Stimulated activated CD8-positive, alpha-beta memory T cell treated with anti-CD3 and anti-CD28 coated beads, Interleukin-4, amount 100 ng/mL, for 24 hours (primary cell): Measurements from ENCODE around the gene UBE2D1.
"Not testable (repeated sequence)": the region's sequence is repeated elsewhere in the genome, so short reads cannot be mapped to it uniquely, and the experiment has no call there.

Experiments used
- DNase-seq: peaks from one replicate; pipeline ENCODE4 v3.0.0-alpha.2; 2020; ENCODE audit warnings: low read depth

Gene UBE2D1

GRCh38 chr10:58384095-58384494, 49.3 kb downstream of the UBE2D1 start:
- DNase-seq = no peak

- DNase-seq = no peak
Measured at GRCh38 chr10:58384544-58384998, 49.8 kb downstream of the UBE2D1 start.

- peak; percentile 98 for DNase-seq
Measured at GRCh38 chr10:58384999-58385783, 50.4 kb downstream of the UBE2D1 start, which contains the start of gene TFAM. TSS of gene TFAM (plus strand) at chr10:58385410. CDS start at chr10:58385548, 138 bp downstream.

DNA sequence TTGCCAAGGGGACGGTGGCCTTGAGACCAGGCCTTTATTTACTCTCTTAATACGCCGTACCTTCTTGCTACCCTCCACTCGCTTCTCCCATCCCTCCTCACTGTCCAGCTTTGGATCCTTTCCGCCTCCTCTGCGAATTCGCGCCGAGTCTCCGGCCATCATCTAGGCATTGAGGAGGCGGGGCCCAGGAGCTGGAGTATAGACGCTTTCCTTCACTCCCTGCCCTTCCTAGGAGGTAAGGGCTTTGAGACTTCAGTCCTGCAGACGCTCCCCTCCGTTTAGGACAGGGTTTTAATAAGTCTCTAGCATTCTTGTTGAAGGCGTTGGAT, 50.9 kb downstream of the UBE2D1 start:
- DNase-seq = no peak

GRCh38 chr10:58389024-58389423, 54.2 kb downstream of the UBE2D1 start:
- DNase-seq = no peak

DNA sequence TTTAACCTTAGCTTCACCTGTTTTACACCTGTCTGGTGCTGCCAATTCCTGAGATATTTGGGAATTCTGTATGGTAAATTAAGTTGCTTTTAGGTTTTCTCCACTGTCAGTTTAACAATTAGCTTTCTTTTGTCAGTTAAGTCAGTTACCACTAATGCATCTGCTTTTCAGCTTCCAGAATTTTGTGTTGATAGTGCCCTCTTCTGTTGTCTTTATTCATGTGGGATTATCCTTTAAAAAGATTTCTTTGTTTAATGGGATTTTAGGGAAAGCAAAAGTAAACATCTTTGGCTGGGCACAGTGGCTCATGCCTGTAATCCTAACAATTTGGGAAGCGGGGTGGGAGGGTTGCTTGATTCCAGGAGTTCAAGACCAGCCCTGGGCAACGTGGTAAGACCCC, 58.5 kb downstream of the UBE2D1 start:
- no peak for DNase-seq

DNA sequence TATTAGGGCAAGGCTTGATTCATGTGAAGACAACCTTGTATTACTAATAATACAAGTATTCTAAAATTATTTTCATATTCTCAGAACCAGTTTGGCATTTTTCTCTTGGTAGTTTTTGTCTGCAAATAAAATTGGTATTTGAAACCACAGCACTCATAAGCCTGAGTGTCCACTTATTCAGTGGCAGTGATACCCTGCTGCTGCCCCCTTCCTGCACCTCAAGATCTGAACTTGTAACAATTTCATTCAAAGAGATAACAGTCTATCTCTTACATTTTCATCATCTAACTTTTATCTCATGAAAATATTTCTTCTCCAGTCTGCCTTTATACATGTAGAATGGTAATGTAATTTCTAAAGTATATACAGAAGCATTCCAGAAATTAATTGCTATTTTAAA, 59.7 kb downstream of the UBE2D1 start:
- no peak for DNase-seq

GRCh38 chr10:58396057-58396456, 61.3 kb downstream of the UBE2D1 start:
- DNase-seq = no peak

GRCh38 chr10:58397830-58398229, 63.0 kb downstream of the UBE2D1 start:
- no peak for DNase-seq

DNA sequence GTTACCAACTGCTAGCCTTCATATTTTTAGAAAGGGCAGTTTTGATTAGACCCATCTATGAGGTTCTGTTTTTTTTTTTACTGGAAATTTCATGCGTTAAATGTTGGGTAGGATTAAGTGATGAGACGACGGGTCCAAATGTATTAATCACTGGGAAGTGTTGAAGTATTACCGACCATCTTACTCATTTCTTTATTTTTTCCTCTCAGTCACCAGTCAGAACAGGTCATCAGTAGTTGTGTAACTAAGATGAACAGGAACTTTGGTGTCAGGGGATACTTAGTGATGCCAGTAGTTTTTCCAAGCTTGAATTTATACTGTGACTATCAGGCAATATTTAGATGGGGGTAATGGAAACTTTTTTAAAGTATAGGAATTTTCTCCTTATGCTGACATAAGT, 64.6 kb downstream of the UBE2D1 start:
- DNase-seq = no peak

DNA sequence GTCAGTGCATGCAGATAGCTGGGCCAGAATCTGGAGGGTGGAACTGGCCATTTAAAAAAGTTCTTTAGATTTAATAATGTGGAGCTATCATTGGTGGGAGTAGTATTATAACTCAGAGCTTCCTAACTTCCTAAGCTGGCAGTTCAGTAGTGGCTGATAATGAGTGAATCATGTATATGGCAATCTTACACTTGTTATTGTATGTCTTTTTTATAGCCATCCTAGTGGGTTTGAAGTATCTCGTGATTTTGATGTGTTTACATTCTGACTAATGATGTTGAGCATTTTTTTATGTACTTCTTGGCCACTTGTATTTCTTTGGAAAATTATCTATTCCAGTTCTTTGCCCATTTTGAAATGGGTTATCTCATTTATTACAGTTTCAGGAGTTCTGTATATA, 65.8 kb downstream of the UBE2D1 start:
- no peak for DNase-seq

DNA sequence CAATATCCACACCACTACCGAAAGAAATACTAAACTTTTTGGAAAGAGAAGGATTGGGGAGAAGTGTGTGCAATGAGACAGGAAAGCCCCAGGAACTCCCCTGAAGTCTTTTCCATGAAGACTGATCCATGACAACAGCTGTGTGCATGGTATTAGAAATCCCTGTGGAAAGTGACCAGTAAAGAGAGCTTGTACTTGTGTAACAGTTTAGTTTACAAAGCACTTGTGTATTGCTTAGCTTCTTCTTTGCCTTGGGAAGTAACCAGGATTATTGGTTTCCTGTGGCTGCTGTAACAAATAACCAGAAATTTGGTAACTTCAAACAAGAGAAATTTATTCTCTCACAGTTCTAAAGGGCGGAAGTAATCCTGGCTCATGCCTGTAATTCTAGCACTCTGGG, 69.2 kb downstream of the UBE2D1 start:
- no peak for DNase-seq

GRCh38 chr10:58409956-58410610, 75.3 kb downstream of the UBE2D1 start:
- no peak for DNase-seq

- no peak for DNase-seq
Measured at GRCh38 chr10:58412502-58412961, 77.7 kb downstream of the UBE2D1 start.

GRCh38 chr10:58414270-58415041, 79.7 kb downstream of the UBE2D1 start:
- DNase-seq = no peak

DNA sequence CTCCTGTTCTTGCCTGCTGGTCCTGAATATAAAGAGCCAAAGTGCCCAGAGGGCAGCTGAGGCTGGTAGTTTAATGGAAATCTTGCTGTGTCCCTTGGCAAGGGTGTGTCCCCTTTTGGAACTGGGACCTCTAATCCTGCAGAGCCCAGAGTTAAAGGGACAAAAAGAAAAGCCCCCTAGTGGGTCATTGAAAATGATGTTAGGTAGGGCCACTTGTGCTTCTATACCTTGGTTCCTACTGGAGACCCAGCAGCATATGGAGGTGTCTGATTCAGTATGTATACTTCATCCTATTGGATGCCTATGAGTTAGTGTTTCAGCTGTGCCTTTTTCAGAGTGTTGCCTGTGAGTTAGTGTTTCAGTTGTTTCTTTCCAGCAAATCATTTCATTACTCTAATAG, 81.0 kb downstream of the UBE2D1 start:
- DNase-seq = no peak

GRCh38 chr10:58417902-58418301, 83.1 kb downstream of the UBE2D1 start:
- DNase-seq = not testable (repeated sequence)
